HT-29 (cell line): ENCODE data around the gene LZTR1. TPM values are rescaled to one million over a fixed set of nuclear protein-coding genes. Genes with fewer than 3 reads are reported as not detected.
"Not testable (repeated sequence)": the region's sequence is repeated elsewhere in the genome, so short reads cannot be mapped to it uniquely, and the experiment has no call there.

Experiments used
- DNase-seq: peaks from one replicate; pipeline ENCODE4 v3.0.0-alpha.2; 2015; ENCODE audit warnings: low spot score
- small RNA-seq: library from RNA; depleted of rRNA; stranded (forward); fragments of <200 nt; gene quantifications from one replicate; pipeline ENCODE3, GENCODE V24; 2014
- total RNA-seq: library from RNA; depleted of rRNA; stranded (reverse); fragments of >200 nt; shearing (Covaris generic); gene quantifications from 2 replicates; pipeline ENCODE4 v1.2.3, GENCODE V29; 2014; rRNA removed

Gene LZTR1
- total RNA-seq, 1 experiment from 2014 or later = 27.5 TPM

- no peak for DNase-seq
Measured at GRCh38 chr22:21032868-21033688, 51.0 kb downstream of the LZTR1 start.

DNA sequence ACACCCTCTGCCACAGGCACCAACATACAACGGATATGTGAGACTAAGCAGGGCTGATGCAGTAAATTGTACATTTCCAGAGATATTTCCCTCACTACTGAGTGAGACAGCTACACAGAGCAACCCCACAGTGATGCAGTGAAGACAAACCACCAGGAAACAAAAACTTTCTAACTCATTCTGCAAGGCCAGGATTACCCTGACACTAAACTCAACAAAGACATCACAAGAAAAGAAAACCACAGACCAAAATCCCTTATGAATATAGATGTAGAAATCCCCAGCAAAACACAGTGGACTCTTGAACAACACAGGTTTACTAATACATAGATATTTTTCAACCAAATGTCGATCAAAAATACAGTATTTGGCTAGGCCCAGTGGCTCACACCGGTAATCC lies 51.8 kb downstream of the LZTR1 start:
- DNase-seq = no peak

GRCh38 chr22:21034989-21035388 lies 52.9 kb downstream of the LZTR1 start:
- no peak for DNase-seq

DNA sequence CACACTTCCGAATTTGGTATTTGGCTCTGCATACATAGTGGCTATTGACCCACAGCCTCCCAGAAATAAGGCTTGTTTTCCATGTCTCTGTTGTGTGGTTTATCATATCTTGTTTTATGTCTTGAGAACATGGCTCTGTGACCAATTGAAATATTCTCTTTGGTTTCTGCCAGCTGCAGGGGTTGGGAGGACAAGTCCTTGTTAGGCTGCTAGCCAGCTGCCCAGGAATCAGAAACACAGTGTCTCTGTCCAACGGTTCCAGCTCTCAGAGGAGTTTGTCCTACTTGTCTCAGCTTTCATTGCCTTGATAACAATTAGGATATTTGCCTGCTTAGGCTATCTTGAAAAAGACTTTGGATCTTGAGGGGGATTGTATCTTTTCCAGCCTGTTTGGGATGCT lies 56.3 kb downstream of the LZTR1 start:
- no peak for DNase-seq

DNA sequence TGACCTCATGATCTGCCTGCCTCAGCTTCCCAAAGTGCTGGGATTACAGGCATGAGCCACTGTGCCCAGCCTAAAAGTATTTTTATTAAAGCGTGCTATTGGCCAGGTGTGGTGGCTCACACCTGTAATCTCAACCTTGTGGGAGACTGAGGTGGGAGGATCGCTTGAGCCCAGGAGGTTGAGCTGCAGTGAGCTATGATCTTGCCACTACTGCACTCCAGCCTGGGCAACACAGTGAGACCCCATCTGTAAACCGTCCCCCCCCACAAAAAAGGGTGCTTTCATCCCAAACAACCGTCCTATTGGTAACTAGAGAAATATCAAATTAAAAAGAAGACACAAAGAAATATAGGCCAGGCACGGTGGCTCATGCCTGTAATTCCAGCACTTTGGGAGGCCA lies 57.1 kb downstream of the LZTR1 start:
- DNase-seq = not testable (repeated sequence)

DNA sequence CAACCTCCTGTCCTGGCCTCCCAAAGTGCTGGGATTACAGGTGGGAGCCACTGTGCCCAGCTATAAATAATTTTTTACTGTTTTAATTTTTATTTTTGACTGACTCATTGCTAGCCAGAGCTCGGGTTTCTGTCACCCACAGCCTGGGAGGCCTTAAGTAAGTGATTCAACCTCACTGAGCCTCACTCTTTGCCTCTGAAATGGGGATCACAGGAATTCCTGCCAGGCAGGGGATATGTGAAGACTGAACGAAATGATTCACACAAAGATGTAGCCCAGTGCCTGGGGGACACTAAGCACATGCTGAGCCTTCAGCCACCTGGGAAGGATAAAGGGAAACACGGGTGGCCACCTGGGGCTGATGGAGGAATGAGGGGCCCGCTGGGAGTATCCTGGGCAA lies 59.8 kb downstream of the LZTR1 start:
- no peak for DNase-seq

DNA sequence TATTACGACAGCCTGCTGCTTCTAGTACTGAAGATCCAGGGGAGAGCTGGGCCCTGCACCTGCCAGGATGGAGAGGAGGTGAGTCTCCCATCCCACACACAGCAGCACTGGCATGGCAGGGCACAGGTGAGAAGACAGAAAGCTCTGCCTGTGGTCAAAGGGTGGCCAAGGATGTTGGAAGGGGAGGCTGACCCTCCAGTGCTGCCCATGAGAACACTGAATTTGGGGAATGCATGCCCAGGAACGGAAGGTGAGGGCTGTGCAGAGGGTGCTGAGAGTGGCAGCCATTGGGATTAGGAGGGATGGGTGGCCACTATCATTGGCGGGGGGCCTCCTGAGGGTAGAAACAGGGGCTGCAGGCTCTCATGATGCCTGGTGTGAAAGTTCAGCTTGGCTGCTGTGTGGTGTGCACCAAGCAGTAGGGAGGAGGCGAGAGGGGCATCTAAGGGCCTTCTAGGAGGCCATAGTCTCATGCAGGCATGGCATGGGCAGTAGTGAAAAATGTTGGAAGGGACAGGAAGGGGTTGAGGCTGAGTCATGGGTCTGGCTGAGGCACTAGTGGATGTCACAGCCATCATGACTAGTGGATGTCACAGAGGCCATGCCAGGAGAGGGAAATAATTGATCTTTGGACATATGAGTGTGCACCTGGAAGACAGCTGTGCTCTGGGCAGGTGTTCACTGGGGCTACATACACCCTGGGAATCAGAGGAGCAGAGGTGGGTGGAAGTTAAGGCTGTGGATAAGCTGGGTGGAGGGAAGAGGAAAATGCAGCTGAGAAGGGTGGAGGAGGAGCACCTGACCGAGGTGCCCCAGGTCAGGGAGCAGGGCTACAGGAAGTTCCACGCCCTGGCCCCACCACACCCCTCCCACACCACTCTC lies 61.1 kb downstream of the LZTR1 start:
- DNase-seq = peak; percentile 8

- DNase-seq = no peak
Measured at GRCh38 chr22:21043860-21044535, 61.9 kb downstream of the LZTR1 start.

- DNase-seq = no peak
Measured at GRCh38 chr22:21044931-21045584, 63.0 kb downstream of the LZTR1 start.

DNA sequence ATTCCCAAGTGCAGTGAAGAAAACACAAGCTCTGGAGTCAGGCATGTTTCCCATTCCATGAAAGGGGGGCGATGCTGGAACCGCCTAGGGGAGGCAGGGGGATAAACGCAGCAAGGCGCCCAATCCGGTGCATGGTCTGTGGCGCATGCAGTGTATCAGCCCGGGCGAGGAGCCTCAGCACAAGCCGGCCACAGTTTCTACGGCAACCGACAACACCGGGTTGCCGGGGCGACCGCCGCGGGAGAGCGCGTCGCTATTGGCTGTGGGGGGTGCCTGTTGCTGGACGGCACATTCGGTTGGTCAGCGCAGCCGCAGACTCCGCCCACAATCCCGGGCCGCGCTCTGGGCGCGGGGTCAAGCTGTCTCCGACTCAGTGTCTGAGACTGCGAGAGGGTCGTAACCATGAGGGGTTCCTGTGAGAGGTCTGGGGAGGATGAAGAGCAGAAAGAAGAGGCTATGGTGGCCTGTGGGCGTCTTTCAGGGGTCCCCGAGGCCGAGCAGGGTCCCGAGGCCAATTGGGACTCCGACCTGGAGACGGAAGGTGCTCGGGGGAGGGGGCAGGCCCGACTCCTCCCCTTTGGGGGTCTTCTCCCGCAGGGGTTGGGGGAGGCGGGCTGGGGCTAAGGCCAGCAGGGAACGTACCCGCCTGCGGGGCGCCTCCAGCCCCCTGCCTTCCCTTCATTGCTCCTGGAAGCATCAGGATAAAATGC lies 63.6 kb downstream of the LZTR1 start, which contains the start of gene LRRC74B:
LRRC74B (plus strand) TSS at position 362 of the 710 bp plus-strand sequence; CDS start at position 403, 41 bp downstream.
- peak; percentile 76 for DNase-seq

DNA sequence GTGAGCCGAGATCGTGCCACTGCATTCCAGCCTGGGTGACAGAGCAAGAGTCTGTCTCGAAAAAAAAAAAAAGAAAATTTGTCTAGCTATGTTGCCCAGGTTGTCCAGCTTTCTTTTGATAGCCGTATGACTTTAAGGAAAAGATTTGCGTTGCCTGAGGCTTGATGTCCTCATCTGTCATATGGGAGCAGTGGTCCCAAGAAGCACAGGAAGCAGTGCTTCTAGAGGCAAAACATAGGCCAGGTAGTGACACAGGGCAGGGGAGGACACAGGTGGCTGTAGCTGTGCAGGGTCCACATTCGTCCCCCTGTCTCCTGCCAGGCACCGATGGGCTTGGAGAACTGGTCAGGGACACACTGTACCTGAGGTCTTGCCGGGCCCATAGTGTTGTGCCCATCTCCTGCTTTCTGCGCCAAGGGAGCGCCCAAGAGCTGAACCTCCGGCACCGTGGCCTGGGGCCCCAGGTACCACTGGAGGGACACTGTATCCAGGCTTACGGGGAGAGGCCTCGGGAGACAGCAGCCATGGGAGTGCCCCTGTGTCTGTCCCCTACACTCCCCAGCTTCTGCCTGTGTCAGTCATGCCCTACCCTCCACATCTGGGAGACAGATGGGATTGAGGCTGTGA lies 65.1 kb downstream of the LZTR1 start:
- DNase-seq = no peak

DNA sequence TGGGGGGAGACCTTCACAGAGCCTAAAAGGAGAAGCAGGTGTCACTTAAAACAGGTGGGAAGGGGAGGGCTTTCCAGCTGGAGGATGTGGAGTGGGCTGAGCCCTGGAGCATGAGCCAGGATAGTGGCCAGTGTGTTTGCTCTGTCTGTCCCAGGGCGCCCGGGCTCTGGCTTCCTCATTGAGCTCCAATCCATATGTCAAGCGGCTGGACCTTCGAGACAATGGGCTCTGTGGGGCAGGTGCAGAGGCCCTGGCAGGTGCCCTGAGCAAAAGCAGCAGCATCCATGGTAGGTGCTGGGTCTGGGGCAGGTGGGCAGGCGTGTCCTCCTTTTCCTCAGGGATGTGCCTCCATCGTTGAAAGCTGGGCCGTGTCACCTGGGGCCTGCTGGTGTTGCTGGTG lies 65.6 kb downstream of the LZTR1 start:
- no peak for DNase-seq

GRCh38 chr22:21048448-21048847 lies 66.4 kb downstream of the LZTR1 start:
- DNase-seq = not testable (repeated sequence)

Small RNA genes lying within 50 kb of the gene (small RNA-seq; reads per million reads assigned to genes)
- not detected for gene MIR649

Other genes starting within 250 kb of the LZTR1 start
- not detected in 2 replicates for gene SERPIND1, start 208.2 kb upstream of the LZTR1 start, total RNA-seq
- 69.9 and 127 TPM in 2 replicates for gene PI4KA, start 123.5 kb upstream of the LZTR1 start, total RNA-seq
- 23.5 and 26.9 TPM in 2 replicates for gene SNAP29, start 123.3 kb upstream of the LZTR1 start, total RNA-seq
- 74.9 and 77.2 TPM in 2 replicates for gene CRKL, start 64.9 kb upstream of the LZTR1 start, total RNA-seq
- gene AIFM3, start 15.0 kb upstream of the LZTR1 start, total RNA-seq = 30.9 and 41.7 TPM in 2 replicates
- 60.1 and 75.4 TPM in 2 replicates for gene THAP7, start 19.8 kb downstream of the LZTR1 start, total RNA-seq
- 1.0 and 1.5 TPM in 2 replicates for gene P2RX6, start 32.9 kb downstream of the LZTR1 start, total RNA-seq
- gene SLC7A4, start 50.3 kb downstream of the LZTR1 start, total RNA-seq = not detected in 2 replicates
- 0.13 TPM in 1 of 2 replicates, not detected in the other for gene LRRC74B, start 63.6 kb downstream of the LZTR1 start, total RNA-seq